Anterior cingulate cortex (tissue), 58 donors: ENCODE results near the gene SORBS1.

Experiments used
- DNase-seq, 58 donors: peaks; one replicate each; lab custom pipeline; 2025; lab: John Stamatoyannopoulos, UW

Gene SORBS1

GRCh38 chr10:95335933-95336699 lies 225.1 kb downstream of the SORBS1 start:
- DNase-seq, result no peak

GRCh38 chr10:95334805-95335144 lies 226.4 kb downstream of the SORBS1 start:
- no peak for DNase-seq

- DNase-seq, result peak in 3 of 58 donors; percentile 8 to 10 (median 9)
These were observed 227.0 kb downstream of the SORBS1 start for GRCh38 chr10:95333997-95334804.

DNA sequence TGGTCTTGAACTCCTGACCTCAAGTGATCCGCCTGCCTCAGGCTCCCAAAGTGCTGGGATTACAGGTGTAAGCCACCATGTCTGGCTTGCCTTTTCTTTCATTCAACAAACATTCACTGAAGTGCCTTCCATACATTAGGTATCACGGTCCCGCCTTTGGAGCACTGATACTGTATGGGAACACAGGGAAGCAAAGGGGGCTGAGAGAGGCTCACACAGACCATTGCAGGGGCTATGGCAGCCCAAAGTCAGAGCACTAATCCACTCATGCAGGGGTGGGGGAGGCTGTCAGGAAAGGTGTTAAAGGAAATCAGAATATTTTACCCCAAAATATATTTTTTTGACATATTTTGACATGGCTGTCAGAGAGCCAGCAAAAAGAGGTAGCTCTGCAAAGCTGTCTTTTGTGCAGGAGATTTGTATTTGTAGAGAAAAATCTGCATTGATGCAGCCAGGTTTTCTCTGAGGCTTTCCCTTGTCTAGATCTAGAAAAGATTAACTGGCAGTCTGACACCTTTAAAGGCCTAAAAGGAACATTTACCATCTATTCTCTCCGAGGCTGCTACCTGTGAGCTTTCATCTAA lies 228.4 kb downstream of the SORBS1 start:
- no peak for DNase-seq

DNA sequence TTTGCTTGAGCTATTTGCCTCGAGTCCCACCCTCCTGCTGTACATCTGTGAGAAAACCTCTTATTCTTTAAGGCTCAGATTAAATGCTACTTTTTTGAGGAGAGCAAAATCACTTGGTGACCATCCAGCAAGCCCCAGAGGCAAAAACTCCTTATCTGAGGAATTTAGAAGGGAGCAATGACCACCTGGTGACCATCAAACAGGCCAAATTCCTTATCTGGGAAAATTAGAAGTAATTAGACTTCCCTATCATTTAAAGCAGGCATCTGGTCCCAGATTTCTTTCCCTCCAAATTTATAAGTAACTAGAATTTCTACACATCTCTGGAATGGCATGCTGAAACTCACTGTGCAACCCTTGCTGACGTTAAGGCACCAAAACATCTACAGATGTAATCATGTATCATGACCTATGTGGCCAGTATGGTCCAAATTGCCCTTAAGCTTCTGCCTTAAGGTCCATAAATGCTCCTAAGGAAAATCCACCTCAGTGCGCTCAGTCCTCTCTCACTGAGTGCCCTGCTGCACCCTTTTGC lies 229.5 kb downstream of the SORBS1 start:
- DNase-seq, result no peak

DNA sequence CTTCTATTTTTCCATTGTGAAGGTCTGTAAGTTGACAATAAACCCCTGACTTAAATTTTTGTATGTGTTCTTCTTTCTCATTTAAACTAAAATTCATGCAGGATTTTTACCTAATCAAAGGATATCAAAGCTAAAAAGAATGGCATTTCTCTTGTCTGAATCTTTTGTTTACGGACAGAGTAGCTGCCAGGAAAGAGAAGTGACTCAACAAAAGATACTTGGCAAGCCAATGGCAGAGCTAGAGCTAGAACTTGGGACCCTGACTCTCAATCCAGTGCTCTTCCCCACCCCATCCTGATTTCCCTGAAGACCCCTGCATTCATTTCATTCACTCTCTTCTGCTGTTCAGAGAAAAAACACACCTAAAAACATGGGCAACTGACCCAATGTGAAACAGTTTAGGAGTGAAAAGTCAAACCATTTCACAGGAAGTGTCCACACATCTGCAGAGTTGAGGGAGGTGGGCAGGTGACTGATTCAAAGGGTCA lies 230.2 kb downstream of the SORBS1 start:
- DNase-seq, result no peak

DNA sequence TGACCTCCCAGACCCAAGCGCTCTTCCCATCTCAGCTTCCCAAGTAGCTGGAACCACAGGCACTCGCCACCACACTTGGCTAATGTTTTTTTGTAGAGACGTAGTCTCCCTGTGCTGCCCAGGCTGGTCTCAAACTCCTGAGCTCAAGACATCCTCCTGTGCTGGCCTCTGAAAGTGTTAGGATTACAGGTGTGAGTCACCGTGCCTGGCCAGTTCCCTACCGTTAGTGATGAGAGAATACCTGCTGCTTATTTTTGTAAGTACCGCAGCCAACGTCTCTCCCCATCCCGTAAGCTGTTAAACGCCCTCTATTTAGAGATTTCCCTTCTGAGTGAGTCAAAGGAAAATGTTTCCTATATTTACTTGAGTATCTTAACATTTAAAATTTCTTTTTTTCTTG lies 231.9 kb downstream of the SORBS1 start:
- no peak for DNase-seq

- DNase-seq, result peak in 1 of 58 donors; percentile 11
These were observed 233.2 kb downstream of the SORBS1 start for GRCh38 chr10:95328013-95328412.

GRCh38 chr10:95327367-95327766 lies 233.8 kb downstream of the SORBS1 start:
- peak in 3 of 58 donors; percentile 2 to 10 (median 7) for DNase-seq

DNA sequence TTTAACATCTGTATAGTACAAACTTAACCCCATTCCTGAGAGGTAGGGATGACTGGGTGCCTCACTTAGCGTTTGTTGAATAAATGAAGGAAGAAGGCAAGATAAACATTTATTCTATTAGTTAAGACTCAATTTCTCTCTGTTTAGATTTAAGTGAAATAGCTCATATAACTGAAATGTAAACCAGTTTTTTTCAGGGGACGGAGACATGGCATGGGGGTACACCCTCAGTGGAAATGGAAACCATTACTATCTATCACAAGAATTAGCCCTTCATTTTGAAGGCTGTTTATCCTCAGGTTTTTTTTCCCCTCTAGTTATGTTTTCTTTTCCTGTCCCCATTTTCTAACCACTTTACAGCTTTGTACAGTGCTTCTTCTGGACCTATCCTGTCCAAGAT lies 234.8 kb downstream of the SORBS1 start:
- no peak for DNase-seq

- no peak for DNase-seq
These were observed 235.3 kb downstream of the SORBS1 start for GRCh38 chr10:95325863-95326262.

DNA sequence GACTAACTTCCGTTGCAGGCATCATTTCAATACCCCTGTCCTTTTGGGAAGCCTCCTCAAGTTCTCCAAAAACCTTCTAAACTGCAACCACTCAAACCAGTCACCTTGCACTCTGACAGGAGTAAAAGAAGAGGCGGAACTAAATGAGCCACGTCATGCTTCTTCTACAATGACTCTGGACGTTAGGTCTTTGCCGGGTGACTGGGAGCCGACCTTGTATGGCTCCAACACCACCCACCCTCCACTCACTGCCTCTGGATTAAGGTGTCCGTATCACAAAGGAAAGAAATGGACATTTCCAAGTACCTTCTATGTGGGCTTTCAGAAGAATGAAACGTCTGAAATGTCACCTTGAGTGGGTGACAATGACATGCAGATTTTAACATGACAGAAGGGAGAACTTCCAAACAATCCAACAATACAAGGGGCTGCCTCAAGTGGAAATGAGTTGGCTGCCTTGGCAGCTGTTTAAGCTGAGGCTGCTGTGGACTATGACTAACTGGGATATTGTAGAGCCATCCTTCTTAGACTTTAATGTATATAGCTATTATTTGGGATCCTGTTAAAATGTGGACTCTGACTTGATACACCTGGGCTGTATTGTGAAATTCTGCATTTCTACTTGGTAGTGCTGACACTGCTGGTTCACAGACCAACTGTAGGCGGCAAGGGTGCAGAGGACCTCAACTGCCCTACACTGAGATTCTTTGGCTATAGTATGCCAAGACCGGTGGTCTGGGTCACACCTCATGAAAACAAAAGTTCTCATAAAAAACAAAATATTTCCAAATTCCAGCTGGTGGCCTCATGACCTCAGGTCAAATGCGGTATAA lies 236.5 kb downstream of the SORBS1 start:
- DNase-seq, result no peak

DNA sequence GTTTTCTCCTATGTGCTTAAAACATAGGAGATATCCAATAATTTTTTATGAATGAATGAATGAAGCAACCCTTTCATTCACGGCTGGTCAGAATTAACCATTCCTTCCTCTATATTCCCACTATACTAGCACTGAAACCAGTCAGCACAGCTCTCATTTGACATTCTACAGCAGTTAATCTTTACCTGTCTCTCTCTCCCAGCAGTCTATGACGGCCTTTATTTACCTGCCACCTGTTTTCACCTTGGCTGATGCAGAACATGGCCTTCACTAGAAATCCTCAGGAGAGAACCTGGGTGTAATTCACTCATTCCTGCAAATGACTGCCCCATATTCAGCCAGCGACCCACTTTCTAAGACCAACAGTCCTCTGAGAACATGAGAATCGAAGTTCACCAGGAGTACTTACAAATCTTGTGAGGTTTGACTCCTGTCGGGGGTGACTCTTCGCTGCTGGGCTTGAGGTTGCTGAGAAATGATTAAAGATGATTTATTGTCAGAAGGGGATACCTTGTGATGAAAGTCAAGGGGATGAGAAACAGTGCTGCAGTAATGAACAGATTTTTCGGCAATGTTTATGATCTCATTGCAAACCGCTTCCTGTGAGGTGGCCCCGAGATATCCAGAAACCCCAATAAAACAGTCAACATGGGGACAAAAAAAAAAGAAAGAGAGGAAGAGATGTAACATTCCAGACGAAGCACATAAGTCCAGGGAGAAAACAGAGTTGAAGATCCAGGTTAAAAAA lies 239.4 kb downstream of the SORBS1 start:
- DNase-seq, result no peak

DNA sequence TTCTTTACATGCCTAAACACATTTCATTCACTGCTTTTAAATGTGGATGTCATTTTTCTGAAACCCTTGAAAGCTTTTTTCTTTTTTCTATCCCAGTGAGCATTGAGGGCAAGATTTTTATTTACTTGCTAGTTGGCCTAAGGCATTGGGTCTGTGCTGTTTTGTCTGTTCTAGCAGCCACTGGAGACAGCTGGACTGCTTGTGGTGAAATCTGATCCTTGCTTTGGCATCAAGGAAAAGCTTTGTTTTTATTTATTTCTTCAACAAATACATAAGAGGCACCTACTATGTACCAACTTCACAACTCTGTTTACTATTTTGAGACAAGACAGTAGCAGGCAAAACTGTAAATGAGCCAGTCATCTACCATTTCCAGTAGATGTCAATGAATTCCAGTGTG lies 241.9 kb downstream of the SORBS1 start:
- no peak for DNase-seq

- no peak for DNase-seq
These were observed 245.7 kb downstream of the SORBS1 start for GRCh38 chr10:95315509-95315908.

DNA sequence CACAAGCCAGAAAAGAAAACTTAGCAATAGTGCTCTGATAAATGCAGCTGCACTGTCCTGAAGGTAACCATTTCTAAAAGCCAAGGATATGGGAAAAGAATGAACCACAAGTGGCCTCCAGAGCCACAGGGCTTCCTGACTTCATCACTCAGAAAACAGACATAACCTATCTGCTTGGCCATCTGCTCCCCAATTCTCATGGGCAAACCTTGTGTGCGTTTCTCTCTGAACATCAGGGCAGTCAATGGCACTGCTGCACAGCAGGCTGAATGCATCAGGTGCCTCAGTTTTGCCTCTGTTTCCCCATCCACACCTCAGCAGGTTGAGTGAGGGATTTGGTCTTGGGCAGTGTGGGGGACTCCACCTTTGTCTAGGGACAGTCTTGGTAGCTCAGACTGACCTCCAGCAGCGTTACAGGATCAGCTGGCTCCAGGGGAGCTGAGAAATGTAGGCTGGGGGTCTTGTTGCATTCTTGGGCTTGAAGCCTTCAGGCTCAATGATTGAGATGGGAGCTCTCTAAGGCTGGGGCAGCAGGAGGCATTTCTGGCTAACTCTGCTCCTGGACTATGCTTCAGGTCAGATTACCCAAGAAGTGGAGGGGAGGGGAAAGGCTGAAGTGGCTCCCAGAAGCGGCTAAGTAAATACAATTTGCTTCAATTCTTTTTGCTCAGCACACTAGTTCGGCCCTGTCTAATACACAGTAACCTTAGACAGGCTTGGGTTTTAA lies 246.8 kb downstream of the SORBS1 start:
- no peak for DNase-seq

- DNase-seq, result no peak
These were observed 248.1 kb downstream of the SORBS1 start for GRCh38 chr10:95312986-95313495.

DNA sequence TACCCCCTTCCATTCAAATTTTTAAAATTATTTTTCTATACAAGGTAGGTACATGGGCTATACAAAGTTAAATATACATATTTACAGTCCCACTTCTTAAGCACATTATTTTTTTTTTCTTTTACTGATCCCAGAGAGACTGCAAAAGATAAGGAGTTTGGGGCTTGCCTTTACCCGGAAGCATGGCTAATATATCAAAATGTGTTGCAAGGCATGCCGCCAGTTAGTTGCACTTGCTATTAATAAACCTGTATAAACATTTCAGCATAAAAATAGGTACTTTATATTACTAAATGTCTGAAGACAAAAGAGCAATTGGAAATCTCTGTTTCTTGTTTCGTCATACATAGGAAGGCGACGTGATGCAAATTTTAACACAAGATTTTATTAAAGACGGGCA lies 248.9 kb downstream of the SORBS1 start:
- no peak for DNase-seq

DNA sequence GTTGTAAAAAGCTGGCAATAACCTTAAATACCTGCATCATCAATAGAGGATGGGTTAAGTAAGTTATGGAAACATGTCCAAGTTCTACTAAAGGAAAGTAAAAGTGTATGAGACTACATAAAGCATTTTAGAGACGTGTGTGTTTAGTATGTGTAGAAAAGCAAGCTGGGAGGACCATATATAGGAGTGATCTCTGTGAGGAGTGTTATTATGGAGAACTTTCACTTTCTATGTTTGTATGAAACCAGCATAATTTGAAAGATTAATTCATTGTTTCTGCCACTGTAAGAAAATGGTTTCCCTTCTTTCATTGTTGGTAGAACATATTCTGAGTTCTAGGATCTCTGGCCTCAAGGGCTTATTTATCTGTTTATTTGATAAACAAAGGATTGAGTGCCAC lies 251.2 kb downstream of the SORBS1 start:
- DNase-seq, result no peak
